ENCODE measurements around the gene HBA1.

GRCh38 chr16:149024-149660, 27.3 kb upstream of the HBA1 start:
- no peak for TF ChIP-seq CTCF (IDR thresholded peaks at IDR 0.05; ENCODE audit: extremely low read depth in 1 of 2, insufficient read depth in 1 of 2, low read depth in 1 of 2, low read length in 2 of 2)
- TF ChIP-seq MAX (IDR thresholded peaks at IDR 0.05; ENCODE audit: insufficient read depth, insufficient read length): no peak
- no peak for TF ChIP-seq JUN (IDR thresholded peaks at IDR 0.05; ENCODE audit: borderline replicate concordance, insufficient read depth, insufficient read length, low read depth)
- no peak for TF ChIP-seq POLR2A (IDR thresholded peaks at IDR 0.05; ENCODE audit: low read depth, low read length)

Measured in endothelial cell of umbilical vein (primary cell).